Adrenal gland (tissue), 12 donors: ENCODE data around the gene CAMK2N2. TPM values are rescaled to one million over a fixed set of nuclear protein-coding genes. Genes with fewer than 3 reads are reported as not detected.

Experiments used
- DNase-seq, 7 donors: peaks; one replicate each; pipeline ENCODE4 v3.0.0-alpha.2; 2019 to 2020
- H3K27ac ChIP-seq, 5 donors: fragments of 200-600 bp; sonication (generic) in 4 of 5; 1 replicate in 3 of 5; 2 replicates in 2 of 5; pipeline versions ENCODE4 v1.5.1 to v1.8.0; 2016 to 2020; ENCODE audit warnings: mild to moderate bottlenecking in 1 of 5
- H3K27me3 ChIP-seq: fragments of 200-600 bp; 2 replicates; pipeline ENCODE4 v1.8.0; 2021
- H3K36me3 ChIP-seq, 2 donors: fragments of 200-600 bp; replicated peaks in 1 of 2; 1 replicate in 1 of 2; 2 replicates in 1 of 2; pipeline versions ENCODE4 v1.5.1 to v1.8.0; 2018 to 2022
- H3K4me1 ChIP-seq, 2 donors: fragments of 200-600 bp; replicated peaks in 1 of 2; 1 replicate in 1 of 2; 2 replicates in 1 of 2; pipeline versions ENCODE4 v1.5.1 to v1.8.0; 2018 to 2021
- H3K4me3 ChIP-seq, 4 donors: fragments of 200-600 bp; sonication (generic) in 3 of 4; one replicate each; pipeline ENCODE4 v1.5.1; 2016 to 2018
- H3K9me3 ChIP-seq, 3 donors: fragments of 200-600 bp; sonication (generic) in 1 of 3; replicated peaks in 1 of 3; 1 replicate in 2 of 3; 2 replicates in 1 of 3; pipeline versions ENCODE4 v1.5.1 to v1.8.0; 2016 to 2021
- POLR2A ChIP-seq, 2 donors: fragments of 450-650 bp; IDR thresholded peaks; one replicate each; pipeline ENCODE4 v1.6.1; 2017; ENCODE audit warnings: antibody characterized with exemption in 2 of 2, mild to moderate bottlenecking in 2 of 2, moderate library complexity in 1 of 2
- WGBS, 4 donors: extraction: QIAGEN DNeasy Blood & Tissue Kit in 2 of 4; methylation state at CpG; one replicate each; pipeline versions ENCODE4 v1.1.5 to v1.1.7; 2013 to 2017; 5-methylcytosine and 5-hydroxymethylcytosine counted together
- intact Hi-C, 2 donors: fragments of 100-400 bp; cut with DNase I; formaldehyde crosslinking; loops; one replicate each; pipeline versions ENCODE4 v1.14.1 to v1.15.0; 2022 to 2023
- polyA plus RNA-seq, 3 donors: library from polyadenylated mRNA; stranded (reverse); fragments of 200-250 nt in 2 of 3; fragments of 350-450 nt in 1 of 3; fragmentation: Illumina TruSeq in 1 of 3; extraction: RNeasy Lipid Tissue Mini Kit (QIAGEN cat#74804) in 1 of 3; gene quantifications; one replicate each; pipeline ENCODE4 v1.2.3, GENCODE V29; 2013 to 2014
- total RNA-seq, 9 donors: library from RNA; depleted of rRNA in 4 of 9; stranded (reverse); fragments of >200 nt in 4 of 9; fragments of 120-200 nt in 1 of 9; fragmentation: NEBNext Ultra II Directional in 1 of 9; extraction: Animal tissue kit (Norgen Biotek cat#: 25700) in 1 of 9; gene quantifications; one replicate each; pipeline versions ENCODE4 v1.1.0 to v1.2.4, GENCODE V29; 2013 to 2023
- TF ChIP-seq, protein P1 (sequence below), 6 experiments: fragments of 450-650 bp in 4 of 6; fragments of 200-600 bp in 2 of 6; sonication (generic) in 1 of 6; IDR thresholded peaks; 1 replicate in 5 of 6; 2 replicates in 1 of 6; pipeline versions ENCODE4 v1.5.1 to v1.8.0; 2016 to 2021; ENCODE audit warnings: antibody characterized with exemption in 6 of 6, mild to moderate bottlenecking in 2 of 6, moderate library complexity in 1 of 6
- donor health status: healthy with polysubstance abuse.
- donor health status: Bipolar disorder and iron deficiency.
- donor health status: DM: yes; HTN: yes; CAD: no.
- donor health status: DM: no; HTN: no; CAD: no.
- donor health status: DM: no; HTN: no; CAD: no.
- donor health status: DM: yes; HTN: yes; CAD: no.

CAMK2N2 gene
- total and polyA plus RNA-seq, 12 donors = 0.47 to 39.3 (median 7.2) TPM; not detected in 2

DNA sequence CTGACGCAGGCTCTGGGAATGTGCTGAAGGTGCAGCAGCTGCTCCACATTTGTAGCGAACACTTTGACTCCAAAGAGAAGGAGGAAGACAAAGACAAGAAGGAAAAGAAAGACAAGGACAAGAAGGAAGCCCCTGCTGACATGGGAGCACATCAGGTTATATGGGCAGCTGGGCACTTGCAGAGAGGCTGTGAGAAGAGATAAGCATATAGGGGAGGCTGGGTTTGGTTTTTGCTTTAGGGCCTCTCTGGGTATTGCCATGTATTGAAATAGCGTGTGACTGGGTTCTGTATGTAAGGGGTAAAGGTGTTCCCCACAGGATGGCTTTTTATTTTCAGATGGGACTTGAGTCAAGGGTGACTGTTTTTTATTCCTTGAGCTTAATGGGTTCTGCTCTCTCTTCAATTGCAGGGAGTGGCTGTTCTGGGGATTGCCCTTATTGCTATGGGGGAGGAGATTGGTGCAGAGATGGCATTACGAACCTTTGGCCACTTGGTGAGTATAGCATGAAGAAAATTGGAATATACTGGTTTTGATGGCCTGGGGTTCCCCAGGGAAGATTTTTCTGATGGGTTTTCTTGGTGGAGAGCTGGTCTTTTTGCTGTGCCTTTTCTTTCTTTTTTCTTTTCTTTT lies 45.1 kb upstream of the CAMK2N2 start:
- 94 to 97% (median 95%) methylated on average over 4 of the region's 4 CpGs for WGBS, 4 donors
- peaks cover 0 to 76% of the 10 kb centered on the region in 2 donors for H3K36me3 ChIP-seq
- no peaks in the 10 kb centered on the region for H3K27me3 ChIP-seq
- no peaks in the 10 kb centered on the region for H3K4me1 ChIP-seq
- TF ChIP-seq POLR2A (IDR thresholded peaks at IDR 0.05) = no peak
- TF ChIP-seq, protein P1, sequence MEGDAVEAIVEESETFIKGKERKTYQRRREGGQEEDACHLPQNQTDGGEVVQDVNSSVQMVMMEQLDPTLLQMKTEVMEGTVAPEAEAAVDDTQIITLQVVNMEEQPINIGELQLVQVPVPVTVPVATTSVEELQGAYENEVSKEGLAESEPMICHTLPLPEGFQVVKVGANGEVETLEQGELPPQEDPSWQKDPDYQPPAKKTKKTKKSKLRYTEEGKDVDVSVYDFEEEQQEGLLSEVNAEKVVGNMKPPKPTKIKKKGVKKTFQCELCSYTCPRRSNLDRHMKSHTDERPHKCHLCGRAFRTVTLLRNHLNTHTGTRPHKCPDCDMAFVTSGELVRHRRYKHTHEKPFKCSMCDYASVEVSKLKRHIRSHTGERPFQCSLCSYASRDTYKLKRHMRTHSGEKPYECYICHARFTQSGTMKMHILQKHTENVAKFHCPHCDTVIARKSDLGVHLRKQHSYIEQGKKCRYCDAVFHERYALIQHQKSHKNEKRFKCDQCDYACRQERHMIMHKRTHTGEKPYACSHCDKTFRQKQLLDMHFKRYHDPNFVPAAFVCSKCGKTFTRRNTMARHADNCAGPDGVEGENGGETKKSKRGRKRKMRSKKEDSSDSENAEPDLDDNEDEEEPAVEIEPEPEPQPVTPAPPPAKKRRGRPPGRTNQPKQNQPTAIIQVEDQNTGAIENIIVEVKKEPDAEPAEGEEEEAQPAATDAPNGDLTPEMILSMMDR (IDR thresholded peaks at IDR 0.05) = no peak
- intact Hi-C loops = loop anchor here in 1 of 2 donors (5.0 kb wide), 1 partner anchor 36 kb away; no protein-coding TSS in a partner anchor
- no peak for DNase-seq
- no peak overlapping the region for H3K27ac ChIP-seq
- no peaks in the 10 kb centered on the region for H3K9me3 ChIP-seq
- no peak overlapping the region for H3K4me3 ChIP-seq

GRCh38 chr3:184305577-184305976 lies 44.2 kb upstream of the CAMK2N2 start:
- 38 to 62% (median 45%) methylated on average over 1 of the region's 1 CpG for WGBS, 4 donors
- Histone ChIP-seq H3K36me3 (peaks cover 0 to 84% of the 10 kb centered on the region in 2 donors), H3K4me1 (peaks cover 0 to 1% of the 10 kb centered on the region in 2 donors), H3K27me3 (no peaks in the 10 kb centered on the region), H3K4me3 (no peak overlapping the region), H3K27ac (no peak overlapping the region), H3K9me3 (no peaks in the 10 kb centered on the region)
- TF ChIP-seq POLR2A (IDR thresholded peaks at IDR 0.05) = no peak
- TF ChIP-seq, protein P1 (IDR thresholded peaks at IDR 0.05) = peak in 5 of 6 experiments; percentile 15 to 32 (median 29)
- intact Hi-C loops = loop anchor here in 1 of 2 donors (5.0 kb wide), 1 partner anchor 37 kb away; no protein-coding TSS in a partner anchor
- no peak for DNase-seq

DNA sequence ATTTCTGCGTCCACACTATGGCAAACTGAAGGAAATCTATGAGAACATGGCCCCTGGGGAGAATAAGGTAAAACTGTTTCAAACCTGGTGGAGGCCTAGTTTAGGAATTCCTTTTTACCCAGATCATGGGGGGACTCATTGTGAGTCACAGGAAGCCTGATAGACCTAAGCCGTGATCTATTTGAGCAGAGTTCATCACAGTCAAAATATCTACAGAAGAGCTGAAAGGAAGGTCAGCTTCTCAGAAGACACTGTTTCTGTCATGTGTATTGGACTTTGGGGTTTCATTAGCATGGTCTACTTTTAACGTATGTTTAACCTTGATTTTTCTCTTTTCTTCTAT lies 39.0 kb upstream of the CAMK2N2 start:
- Histone ChIP-seq H3K36me3 (peaks cover 0 to 52% of the 10 kb centered on the region in 2 donors), H3K4me3 (no peak overlapping the region), H3K27me3 (no peaks in the 10 kb centered on the region), H3K4me1 (peaks cover 4 to 12% of the 10 kb centered on the region in 2 donors), H3K9me3 (no peaks in the 10 kb centered on the region), H3K27ac (peak overlapping the region in 3 of 5 donors; percentile 15 to 85 (median 63))
- WGBS, 4 donors = 58 to 65% (median 61%) methylated on average over 3 of the region's 3 CpGs
- DNase-seq = no peak
- intact Hi-C loops = no loop called here
- no peak for TF ChIP-seq POLR2A (IDR thresholded peaks at IDR 0.05)
- TF ChIP-seq, protein P1 (IDR thresholded peaks at IDR 0.05) = no peak

DNA sequence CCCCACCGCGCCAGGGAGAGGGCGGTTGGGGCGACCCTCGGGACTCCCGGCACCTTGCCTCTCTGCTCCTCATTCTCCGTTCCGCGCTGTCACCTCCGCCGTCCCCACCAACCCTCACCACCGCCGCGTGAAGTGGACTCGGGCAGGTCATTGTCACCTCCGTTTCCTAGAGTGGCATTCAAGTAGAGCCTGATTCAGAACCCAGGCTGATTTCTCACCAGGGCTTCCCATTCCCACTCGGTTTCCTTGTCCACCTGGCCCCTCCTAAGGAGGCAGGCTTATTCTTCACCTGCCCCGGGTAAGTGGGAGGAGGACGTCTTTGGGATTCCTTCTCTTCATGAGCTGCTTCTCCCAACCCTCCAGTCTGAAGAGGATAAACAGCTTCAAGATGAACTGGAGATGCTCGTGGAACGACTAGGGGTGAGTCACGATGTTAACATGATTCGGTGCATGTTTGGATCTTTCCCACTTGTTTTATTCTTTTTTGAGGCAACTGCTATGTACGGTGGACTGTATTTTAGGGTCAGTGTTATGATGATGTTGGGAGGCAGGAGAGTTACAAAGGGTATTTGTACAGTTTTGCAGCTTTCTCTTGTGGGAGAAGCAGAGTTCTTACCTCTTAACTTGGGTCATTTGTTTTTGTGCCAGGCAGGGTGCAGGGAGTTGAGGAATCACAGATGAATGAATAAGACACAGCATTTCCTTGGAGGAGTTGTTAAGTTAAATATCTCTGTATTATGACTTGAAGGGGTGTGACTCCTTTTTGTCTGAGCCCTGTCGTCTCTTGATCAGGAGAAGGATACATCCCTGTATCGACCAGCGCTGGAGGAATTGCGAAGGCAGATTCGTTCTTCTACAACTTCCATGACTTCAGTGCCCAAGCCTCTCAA lies 38.4 kb upstream of the CAMK2N2 start:
- Histone ChIP-seq H3K9me3 (no peaks in the 10 kb centered on the region), H3K4me1 (peaks cover 4 to 12% of the 10 kb centered on the region in 2 donors), H3K27me3 (no peaks in the 10 kb centered on the region), H3K36me3 (peaks cover 0 to 46% of the 10 kb centered on the region in 2 donors), H3K4me3 (peak overlapping the region in 3 of 4 donors; percentile 77 to 89 (median 79)), H3K27ac (peak overlapping the region; percentile 15 to 85 (median 63))
- peak in 2 of 7 donors; percentile 29 to 45 for DNase-seq
- 14 to 31% (median 16%) methylated on average over 16 to 29 of the region's 29 CpGs for WGBS, 4 donors
- TF ChIP-seq, protein P1 (IDR thresholded peaks at IDR 0.05) = peak in 1 of 6 experiments; percentile 18
- TF ChIP-seq POLR2A (IDR thresholded peaks at IDR 0.05) = no peak
- intact Hi-C loops = no loop called here
